Activated CD8-positive, alpha-beta memory T cell treated with anti-CD3 and anti-CD28 coated beads for 4 hours (primary cell): ENCODE results near the gene MTMR11.
A peak's percentile ranks its signal among the peaks of the same experiment; 100 is the strongest.
"Not testable (repeated sequence)": the region's sequence is repeated elsewhere in the genome, so short reads cannot be mapped to it uniquely, and the experiment has no call there.

Experiments
- DNase-seq, 2 donors: peaks; one replicate each; pipeline ENCODE4 v3.0.0-alpha.2; 2020; ENCODE audit warnings: low read depth in 2 of 2

Gene MTMR11

DNA sequence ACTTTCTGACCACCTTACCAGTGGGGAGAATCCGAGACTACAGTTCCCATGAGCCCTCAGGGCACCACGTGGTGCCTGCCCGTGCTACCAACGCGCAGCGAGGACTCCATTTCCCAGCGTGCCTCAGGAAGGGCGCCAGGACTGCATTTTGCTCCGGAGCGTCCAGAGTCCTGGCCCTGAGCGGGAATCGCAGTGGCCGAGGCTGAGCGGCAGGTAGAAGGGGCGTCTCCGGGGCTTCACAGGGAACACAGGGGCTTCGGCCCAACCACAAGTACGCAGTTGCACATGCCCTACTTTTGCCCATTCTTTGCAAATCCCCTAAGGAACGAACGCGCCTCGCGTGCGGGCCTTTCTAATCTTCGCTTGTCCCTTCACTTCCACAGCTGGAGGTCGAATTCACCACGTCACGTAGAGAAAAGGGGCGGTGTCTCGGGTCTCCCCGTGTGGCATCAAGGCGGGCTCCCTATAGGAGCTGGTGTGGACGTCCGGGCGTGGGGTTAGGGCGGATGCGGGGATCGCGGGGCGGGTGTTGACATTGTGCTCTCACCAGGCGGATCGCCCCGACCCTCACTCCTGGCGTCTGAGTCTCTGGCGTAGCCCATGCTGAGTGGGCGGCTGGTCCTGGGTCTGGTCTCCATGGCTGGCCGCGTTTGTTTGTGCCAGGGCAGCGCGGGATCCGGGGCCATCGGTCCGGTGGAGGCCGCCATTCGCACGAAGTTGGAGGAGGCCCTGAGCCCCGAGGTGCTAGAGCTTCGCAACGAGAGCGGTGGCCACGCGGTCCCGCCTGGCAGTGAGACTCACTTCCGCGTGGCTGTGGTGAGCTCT lies 37.0 kb downstream of the MTMR11 start, which contains the start of gene BOLA1:
BOLA1 (plus strand) TSS at position 109 of the 825 bp plus-strand sequence; CDS start at position 601, 492 bp downstream.
- DNase-seq: peak; percentile 63 to 68

DNA sequence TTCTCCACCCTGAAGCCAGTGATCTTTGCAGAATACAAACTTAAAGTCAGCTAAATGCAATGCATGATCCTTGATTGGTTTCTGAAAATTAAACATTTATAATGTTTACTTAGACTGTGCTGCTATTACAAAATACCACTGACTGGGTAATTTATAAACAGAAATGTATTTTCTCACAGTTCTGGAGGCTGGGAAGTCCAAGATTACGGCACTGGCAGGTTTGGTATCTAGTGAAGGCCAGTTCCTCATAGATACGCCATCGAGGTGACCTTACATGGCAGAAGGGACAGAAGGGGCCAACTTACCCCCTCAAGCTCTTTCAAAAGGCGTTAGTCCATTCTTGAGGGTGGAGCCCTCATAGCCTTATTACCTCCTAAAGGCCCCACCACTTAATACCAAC lies 40.1 kb downstream of the MTMR11 start:
- no peak for DNase-seq

DNA sequence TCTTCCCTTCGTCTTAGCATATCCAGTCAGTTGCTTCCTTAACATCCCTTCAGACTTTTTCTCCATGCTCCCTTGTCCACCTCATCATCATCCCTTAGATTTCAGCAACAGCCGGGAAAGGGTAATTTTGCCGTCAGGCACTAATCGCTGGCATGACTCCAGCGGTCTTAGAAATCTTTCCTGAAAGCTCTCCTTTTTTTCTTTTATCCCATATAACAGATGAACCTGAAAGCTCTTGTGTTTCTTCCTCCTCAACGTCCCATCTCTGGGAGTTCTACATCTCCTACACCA lies 47.7 kb downstream of the MTMR11 start:
- DNase-seq: no peak

DNA sequence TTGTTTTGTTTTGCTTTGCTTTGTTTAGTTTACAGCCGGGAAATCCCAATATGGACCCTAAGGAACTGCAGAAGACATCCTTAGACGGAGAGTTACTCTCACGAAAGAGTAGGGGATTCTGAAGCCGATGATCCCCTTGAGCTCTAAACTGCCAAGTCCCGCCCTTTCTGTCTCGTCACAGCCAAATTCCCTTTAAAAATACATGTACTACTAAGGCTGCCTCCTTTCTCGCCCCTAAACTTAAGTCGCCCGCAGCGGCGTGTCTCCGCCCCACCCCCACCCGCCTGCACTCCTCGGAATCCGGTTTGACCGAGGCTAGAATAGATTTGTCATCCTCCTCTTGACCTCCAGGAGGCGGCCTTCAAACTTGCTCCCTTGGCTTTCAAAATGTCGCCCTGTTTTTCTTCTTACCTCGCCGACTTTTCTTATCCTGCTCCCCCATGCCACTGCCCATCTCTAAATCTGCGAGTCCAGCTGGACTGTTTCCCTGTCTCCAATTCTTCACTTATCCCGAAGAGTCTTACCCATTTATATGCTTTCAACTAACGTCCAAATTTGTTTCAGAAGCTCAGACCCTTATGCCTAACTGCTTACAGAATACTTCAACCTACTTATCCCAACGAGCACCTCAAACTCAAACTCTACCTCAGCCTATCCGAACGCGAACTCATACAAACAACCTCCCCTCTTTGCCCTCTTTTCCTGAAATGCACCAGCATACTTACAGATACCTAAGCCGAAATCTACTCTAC lies 48.3 kb downstream of the MTMR11 start:
- DNase-seq: peak; percentile 24 to 50

DNA sequence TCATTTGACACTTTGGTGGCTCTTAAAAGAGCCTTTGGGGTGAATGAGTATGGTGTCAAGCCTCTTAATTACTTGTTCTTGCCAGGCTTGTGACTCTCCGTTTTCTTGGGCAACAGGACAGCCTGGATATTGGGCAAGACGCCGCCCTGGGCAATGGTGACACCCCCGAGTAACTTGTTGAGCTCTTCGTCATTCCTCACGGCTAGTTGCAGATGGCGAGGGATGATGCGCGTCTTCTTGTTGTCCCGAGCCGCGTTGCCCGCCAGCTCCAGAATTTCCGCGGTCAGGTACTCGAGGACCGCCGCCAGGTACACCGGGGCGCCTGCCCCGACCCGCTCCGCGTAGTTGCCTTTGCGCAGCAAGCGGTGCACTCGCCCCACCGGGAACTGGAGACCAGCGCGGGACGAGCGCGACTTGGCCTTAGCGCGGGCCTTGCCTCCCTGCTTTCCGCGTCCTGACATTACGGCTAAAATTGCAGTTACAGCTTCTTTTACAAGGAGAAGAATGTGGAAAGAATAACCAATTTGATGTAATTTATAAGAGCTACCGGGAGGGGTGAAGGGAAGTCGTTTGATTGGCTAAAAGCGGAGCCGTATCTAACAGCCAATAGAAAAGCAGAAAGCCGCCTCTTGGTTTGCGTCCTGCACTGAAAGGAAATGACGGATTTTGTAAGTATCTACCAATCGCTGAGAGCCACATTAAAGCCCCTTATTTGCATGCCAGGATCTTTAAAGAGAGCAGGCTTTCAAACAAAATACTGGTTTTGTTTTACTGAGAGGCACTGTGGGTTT lies 49.0 kb downstream of the MTMR11 start:
- DNase-seq: peak; percentile 41 to 62

DNA sequence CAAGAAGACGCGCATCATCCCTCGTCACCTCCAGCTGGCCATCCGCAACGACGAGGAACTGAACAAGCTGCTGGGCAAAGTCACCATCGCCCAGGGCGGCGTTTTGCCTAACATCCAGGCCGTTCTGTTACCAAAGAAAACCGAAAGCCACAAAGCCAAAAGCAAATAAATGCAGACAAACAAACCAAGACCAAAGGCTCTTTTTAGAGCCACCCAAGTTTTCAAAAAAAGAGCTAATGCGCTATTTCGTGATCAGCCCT lies 49.6 kb downstream of the MTMR11 start:
- not testable (repeated sequence) for DNase-seq

DNA sequence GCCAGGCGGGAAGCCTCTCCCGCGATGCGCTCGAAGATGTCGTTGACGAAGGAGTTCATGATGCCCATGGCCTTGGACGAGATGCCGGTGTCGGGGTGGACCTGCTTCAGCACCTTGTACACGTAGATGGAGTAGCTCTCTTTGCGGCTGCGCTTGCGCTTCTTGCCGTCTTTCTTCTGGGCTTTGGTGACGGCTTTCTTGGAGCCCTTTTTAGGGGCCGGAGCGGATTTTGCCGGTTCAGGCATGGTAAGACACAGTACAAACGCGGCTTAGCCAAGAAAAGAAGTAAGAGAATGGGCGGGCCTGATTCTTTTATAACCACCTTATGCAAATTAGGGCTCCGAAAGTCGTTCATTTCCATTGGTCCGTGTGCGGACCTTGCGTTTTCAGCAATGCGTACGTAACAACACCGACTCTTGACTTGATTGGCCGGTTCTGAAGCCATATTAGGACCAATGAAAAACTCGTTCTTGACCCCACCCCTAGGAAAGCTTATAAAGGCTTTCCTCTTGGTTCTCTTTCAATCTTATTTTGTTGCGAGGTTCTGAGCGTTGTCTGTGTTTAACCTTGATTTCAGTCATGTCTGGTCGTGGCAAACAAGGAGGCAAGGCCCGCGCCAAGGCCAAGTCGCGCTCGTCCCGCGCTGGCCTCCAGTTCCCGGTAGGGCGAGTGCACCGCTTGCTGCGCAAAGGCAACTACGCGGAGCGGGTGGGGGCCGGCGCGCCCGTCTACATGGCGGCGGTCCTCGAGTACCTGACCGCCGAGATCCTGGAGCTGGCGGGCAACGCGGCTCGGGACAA lies 50.1 kb downstream of the MTMR11 start:
- peak; percentile 66 to 79 for DNase-seq

DNA sequence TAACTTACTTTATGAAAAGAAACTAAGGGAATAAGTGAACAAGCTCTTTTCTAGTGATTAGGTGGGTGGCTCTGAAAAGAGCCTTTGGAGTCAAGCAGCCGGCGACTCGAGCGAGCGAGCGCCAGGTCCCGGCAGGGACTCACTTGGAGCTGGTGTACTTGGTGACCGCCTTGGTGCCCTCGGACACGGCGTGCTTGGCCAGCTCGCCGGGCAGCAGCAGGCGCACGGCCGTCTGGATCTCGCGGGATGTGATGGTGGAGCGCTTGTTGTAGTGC lies 50.6 kb downstream of the MTMR11 start:
- not testable (repeated sequence) for DNase-seq

DNA sequence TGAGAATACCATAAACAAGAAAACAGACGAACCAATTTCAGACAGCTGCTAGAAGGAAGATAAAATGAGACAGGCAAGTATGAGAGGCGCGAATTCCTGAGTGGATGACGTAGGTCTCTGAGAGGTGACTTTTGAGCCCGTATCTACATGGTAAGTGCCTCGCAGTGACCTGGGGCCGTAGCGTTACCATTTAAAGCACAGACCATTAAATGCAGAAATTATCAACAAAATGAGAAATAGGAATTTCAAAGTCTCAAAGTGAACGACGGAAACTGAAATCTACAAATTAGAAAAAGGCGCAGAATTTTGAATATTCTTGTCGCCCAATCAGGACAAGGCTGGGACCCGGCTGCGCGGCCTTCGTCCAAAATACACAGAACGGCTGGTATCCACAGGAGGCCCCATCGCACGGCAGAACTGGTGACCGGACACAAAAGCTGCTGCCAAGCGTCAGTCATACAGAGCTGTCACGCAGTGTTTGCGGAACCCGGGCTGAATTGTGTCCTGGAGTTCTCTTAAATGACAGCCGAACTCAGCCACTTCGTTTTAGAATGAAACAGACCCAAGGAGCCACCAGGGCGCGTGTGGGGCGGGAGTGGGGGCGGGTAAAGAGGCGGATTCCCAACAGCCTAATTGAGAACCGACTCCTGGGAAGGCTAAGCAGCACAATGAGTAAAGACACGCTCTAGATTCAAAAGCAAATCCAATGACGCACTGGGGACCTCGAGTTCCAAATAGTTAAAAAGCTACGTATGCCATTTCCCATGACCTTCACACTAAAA lies 51.1 kb downstream of the MTMR11 start:
- peak; percentile 27 to 28 for DNase-seq

DNA sequence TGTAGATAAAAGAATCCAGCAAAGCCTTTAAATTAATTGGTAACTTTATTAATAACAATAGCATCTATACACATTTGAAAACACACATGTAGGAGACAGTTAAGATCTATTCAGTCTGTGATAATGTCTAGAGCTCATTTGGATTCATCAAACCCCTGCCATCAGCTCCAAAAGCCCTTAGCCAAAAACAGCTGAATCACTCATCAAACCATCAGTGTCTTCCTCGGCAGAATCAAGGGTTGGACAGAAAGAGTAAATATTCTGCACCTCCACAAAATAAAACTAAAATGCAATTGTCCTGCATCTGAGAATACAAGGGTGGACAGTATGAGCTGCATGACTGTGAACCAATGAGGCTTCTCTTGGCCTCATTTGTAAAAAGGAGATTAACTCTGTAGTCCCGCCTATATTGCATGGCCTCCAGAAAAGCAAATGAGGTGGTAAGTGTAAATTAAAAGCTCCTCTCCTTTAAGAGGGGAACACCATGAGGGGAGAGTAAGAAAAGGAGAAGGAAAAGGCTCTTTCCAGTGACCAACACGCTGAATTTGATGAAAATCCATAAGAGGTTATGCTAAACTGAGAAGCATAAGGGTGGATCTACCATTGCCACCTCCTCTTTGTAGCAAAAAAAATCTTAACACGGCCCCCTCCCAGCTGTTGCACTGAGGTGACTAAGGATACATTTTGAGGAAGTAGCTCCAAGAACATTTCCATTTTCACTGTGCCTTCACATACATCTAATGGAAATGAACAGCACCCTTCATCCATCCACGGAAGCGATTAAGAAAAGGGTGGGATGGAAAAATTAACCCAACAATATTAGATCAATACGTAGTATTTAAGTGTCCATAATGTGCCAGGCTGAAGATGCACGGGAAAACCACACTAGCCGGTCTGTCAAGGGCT lies 52.0 kb downstream of the MTMR11 start:
- DNase-seq: no peak

DNA sequence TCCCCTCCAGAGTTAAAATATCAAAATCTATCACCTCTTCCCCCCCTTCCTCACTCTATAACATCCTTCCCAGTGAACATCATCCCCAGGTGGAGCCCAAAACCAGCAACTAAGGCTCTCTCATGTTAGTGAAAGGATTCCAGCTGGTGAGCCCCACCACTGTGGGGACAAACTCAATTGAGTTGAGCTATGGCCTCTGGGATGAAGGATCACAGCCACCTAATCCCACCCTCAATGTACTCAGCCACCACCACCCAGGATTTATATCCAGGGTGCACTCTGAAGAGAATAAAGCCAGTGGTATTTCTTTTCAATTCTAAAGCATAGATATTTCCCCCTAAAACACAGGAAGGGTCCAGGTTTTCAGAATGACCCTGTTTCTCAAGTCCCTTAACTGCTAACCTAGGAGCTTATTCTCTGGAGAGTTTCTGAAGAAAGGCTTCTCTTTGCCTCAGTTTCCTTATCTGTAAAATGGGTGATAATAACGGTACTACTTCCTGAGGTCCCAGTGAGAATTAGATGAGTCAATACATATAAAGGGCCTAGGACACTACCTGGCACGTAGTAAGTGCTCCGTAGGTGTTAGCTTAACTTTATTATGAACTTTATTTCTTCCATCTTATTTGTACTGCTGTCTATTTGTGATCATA lies 53.0 kb downstream of the MTMR11 start:
- DNase-seq: no peak

DNA sequence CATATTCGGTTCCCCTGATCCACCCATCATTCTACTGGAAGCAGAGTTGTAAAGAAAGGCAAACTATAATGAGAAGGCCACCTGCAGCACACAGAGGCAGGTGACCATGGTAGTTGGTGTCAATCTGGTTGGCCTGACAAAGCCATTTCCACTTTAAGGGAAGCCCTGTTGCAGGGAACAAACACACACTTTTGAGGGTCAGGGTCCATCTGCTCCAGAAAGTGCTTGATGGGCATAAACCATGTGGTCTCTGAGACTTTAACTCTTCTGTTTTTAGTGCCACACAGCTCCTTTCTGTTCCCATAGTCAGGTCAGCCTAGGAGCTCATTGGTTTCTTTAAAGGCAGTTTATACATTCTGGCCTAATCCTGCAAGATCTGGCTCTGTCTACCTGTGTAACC lies 54.8 kb downstream of the MTMR11 start:
- DNase-seq: no peak

DNA sequence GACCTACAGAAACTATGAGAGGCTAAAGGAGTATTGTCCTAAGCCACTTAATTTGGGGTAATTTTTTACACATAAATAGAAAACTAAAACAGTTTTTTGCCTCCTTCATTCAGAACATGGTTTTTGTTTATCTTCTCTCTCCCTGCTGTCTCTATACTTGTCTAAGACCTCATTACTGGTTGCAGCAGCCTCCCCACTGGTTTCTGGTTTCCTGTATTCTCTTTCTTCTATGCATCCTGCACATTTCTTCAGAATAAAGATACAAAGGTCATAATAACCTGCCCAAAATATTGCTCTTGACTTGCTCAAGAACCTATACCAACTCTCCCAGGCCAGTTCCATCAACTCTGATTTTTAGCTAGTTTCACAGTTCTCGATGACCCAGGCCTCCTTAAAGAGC lies 57.1 kb downstream of the MTMR11 start:
- DNase-seq: no peak
